ENCODE results near the gene PDE7B. TPM values are rescaled to one million over a fixed set of nuclear protein-coding genes. Genes with fewer than 3 reads are reported as not detected.

Gene PDE7B
- total RNA-seq, 1 experiment from 2014 or later, result 0.17 TPM

DNA sequence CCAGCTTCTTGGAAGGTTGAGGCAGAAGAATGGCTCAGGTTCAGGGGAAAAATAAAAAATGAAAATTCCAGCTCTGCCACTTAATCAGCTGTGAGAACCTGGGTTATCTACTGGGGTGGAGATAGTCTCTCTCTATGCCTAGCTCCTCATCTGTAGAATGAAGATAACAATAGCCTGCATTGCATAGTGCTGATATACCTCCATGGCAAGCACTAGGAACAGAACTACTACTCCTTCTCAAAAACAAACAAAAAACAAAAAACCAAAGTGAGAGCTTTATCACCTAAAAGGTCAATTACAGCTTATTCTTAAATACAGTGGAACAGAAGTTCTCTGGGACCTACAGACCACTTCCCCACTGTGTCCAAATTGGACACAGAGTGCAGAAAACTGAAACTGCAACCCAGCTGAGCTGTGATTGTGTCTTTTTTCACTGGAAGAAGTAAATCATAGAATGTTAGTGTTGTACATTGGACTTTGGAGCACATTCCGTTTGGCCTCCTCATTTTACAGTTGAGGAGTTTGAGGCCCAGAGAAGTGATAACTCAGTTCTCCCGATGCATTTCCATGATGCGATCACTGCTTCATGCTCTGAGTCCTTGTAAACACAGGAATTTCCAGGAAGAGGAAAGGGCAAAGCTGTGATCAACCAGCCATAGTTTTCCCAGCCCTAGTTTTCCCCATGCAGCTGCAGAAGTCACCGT lies 375.3 kb downstream of the PDE7B start:
- DNase-seq (ENCODE audit: low read depth), result no peak

GRCh38 chr6:136228814-136229213 lies 377.3 kb downstream of the PDE7B start:
- DNase-seq (ENCODE audit: low read depth), result no peak

DNA sequence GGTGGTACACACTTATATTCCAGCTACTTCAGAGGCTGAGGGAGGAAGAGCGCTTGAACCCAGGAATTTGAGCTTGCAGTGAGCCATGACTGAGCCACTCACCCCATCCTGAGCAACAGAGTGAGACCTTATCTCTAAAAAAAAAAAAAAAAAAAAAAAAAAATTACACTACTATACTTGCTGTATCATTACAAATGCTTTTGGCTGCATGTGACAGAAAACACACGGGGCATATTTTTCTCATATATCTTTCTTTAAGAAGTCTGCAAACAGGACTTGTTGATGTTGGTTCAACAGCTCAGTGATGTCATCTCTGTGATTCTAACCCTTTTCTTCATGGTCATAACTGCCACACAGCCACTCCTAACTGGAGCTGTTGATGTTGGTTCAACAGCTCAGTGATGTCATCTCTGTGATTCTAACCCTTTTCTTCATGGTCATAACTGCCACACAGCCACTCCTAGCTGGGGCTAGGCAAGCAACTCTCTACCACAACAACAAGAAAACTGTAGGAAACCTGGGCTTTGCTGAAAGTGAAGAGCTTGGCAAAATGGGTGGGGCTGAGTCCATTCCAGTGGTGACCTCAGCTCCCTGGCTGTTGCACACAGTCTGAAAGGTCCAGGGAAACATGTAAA lies 378.8 kb downstream of the PDE7B start:
- no peak for DNase-seq (ENCODE audit: low read depth)

DNA sequence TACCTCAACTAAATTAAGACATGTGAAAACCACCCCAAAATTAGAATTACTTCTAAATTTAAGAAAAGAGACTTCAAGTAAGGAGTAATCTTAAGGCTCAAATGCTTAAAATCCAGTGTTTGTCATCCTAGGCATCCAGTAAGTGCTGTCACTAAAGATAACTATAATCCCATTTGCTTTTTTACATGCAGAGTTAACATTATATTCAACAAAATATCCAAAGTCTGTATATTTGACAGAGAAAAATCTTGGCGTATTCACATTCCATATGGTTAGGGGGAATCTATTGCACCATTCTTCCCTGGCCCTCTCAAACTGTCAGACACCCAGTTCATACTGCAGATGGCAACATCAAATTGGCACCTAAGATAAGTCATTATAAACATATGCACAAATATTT lies 381.2 kb downstream of the PDE7B start:
- DNase-seq (ENCODE audit: low read depth), result no peak

GRCh38 chr6:136235233-136235564 lies 383.7 kb downstream of the PDE7B start:
- peak; percentile 22 for DNase-seq (ENCODE audit: low read depth)

DNA sequence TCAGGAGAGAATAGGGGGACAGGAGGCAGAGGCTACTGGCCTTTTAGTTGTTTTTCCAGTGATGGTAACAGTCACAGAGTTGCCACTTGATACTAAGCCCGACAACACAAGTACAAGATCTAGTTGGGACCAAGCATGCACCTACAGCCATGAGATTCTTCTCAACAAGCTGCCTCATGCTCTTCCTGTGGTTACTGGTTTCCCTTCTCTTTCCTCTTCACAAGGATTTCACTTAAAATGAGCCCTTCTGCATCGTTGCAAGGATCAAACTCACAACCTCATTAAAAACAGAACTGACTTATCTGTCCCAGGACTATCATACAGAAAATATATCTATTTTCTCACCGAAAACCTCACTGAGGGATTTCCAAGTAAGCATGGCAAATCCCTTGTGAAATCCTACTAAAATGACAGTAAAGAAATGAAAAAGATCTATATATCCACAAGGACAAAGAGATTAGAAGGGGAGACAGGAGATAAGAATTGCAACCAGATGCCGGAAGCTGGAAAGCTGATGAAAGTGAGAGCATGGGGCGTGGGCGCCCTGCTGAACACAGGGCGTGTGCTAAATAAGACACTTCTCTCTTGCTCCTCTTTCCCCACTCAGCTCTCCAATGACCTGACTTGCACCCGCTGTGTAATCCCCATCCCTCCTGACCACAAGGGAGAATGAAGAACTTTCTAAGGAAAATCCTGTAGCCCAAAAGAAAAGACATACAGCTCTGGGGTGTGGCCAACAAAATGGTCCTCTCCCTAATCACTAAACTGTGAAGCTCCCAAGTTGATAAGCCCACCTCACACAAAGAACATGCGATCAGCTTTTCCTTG lies 385.2 kb downstream of the PDE7B start:
- no peak for DNase-seq (ENCODE audit: low read depth)

DNA sequence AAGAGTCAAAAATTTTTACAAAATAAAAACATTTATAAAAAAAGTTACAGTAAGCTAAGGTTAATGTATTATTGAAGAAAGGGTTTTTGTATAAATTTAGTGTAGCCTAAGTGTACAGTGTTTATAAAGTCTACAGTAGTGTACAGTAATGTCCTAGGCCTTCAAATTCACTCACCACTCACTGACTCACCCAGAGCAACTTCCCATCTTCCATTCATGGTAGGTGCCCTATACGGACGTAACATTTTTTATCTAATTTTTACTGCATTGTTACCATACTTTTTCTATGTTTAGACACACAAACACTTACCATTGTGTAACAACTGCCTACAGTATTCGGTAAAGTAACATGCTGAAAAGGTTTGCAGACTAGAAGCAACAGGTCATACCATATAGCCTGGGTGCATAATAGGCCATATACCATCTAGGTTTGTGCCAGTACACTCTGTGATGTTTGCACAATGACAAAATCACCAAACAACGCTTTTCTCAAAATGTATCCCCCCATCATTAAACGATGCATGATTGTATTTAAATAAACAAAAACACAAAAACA lies 392.6 kb downstream of the PDE7B start:
- DNase-seq (ENCODE audit: low read depth), result no peak
